Cardiac muscle cell (in vitro differentiated cells and primary cell): ENCODE data around the gene UQCC2. TPM values are rescaled to one million over a fixed set of nuclear protein-coding genes. Genes with fewer than 3 reads are reported as not detected.

Experiments used
- DNase-seq, 2 donors: peaks; one replicate each; pipeline versions ENCODE4 v3.0.0 to v3.0.0-alpha.2; 2010 to 2017; ENCODE audit warnings: low read depth in 1 of 2, low spot score in 1 of 2
- H3K27ac ChIP-seq: fragments of 200-600 bp; sonication (generic); 2 replicates; pipeline ENCODE4 v1.5.1; 2016
- H3K27me3 ChIP-seq: fragments of 200-600 bp; sonication (generic); 2 replicates; pipeline ENCODE4 v1.6.0; 2016; ENCODE audit warnings: control low read depth
- H3K36me3 ChIP-seq: fragments of 200-600 bp; sonication (generic); 2 replicates; pipeline ENCODE4 v1.5.1; 2016; ENCODE audit warnings: control low read depth
- H3K4me1 ChIP-seq: fragments of 200-600 bp; sonication (generic); 2 replicates; pipeline ENCODE4 v1.8.1; 2017; ENCODE audit warnings: low read depth, mild to moderate bottlenecking, mixed run types
- H3K4me3 ChIP-seq: fragments of 200-600 bp; sonication (generic); 2 replicates; pipeline ENCODE4 v1.5.1; 2016; ENCODE audit warnings: mild to moderate bottlenecking
- H3K9me3 ChIP-seq: fragments of 200-600 bp; sonication (generic); 2 replicates; pipeline ENCODE4 v1.5.1; 2017; ENCODE audit warnings: low read depth, mild to moderate bottlenecking, control low read depth
- CTCF ChIP-seq: IDR thresholded peaks from 2 replicates; pipeline ENCODE4 v1.5.1; 2012; ENCODE audit warnings: low read depth, mild to moderate bottlenecking, low read length
- polyA plus RNA-seq: library from polyadenylated mRNA; unstranded; fragments of >200 nt; fragmentation: Nextera tagmentation; extraction: Ambion mirVana; gene quantifications from 2 replicates; pipeline ENCODE4 v1.2.1, GENCODE V29; 2016
- total RNA-seq: library from RNA; depleted of rRNA; stranded (reverse); fragments of >200 nt; gene quantifications from 2 replicates; pipeline ENCODE4 v1.2.3, GENCODE V29; 2016

Gene UQCC2
- total and polyA plus RNA-seq, 2 experiments from 2014 or later = 40.1 to 232 TPM

- Histone ChIP-seq H3K27me3 (no peaks in the 10 kb centered on the region), H3K27ac (no peak overlapping the region), H3K4me1 (peaks cover 26% of the 10 kb centered on the region), H3K4me3 (no peak overlapping the region), H3K9me3 (no peaks in the 10 kb centered on the region), H3K36me3 (no peaks in the 10 kb centered on the region)
- TF ChIP-seq CTCF = no peak
- no peak for DNase-seq
These were observed 30.6 kb upstream of the UQCC2 start for GRCh38 chr6:33742092-33742491.

- Histone ChIP-seq H3K4me1 (peaks cover 13% of the 10 kb centered on the region), H3K9me3 (no peaks in the 10 kb centered on the region), H3K36me3 (no peaks in the 10 kb centered on the region), H3K4me3 (no peak overlapping the region), H3K27me3 (no peaks in the 10 kb centered on the region), H3K27ac (no peak overlapping the region)
- TF ChIP-seq CTCF = no peak
- DNase-seq = no peak
These were observed 29.3 kb upstream of the UQCC2 start for GRCh38 chr6:33740794-33741193.

- H3K9me3 ChIP-seq = no peaks in the 10 kb centered on the region
- H3K27ac ChIP-seq = no peak overlapping the region
- DNase-seq = peak in 1 of 2 donors; percentile 54
- TF ChIP-seq CTCF = no peak
- no peak overlapping the region for H3K4me3 ChIP-seq
- no peaks in the 10 kb centered on the region for H3K36me3 ChIP-seq
- no peaks in the 10 kb centered on the region for H3K27me3 ChIP-seq
- H3K4me1 ChIP-seq = peaks cover 7% of the 10 kb centered on the region
These were observed 28.7 kb upstream of the UQCC2 start for GRCh38 chr6:33740204-33740608.

GRCh38 chr6:33739571-33739970 lies 28.1 kb upstream of the UQCC2 start:
- Histone ChIP-seq H3K4me1 (peaks cover under 1% of the 10 kb centered on the region), H3K27me3 (no peaks in the 10 kb centered on the region), H3K4me3 (no peak overlapping the region), H3K36me3 (no peaks in the 10 kb centered on the region), H3K27ac (no peak overlapping the region), H3K9me3 (no peaks in the 10 kb centered on the region)
- DNase-seq = no peak
- no peak for TF ChIP-seq CTCF

- Histone ChIP-seq H3K4me3 (no peak overlapping the region), H3K27ac (no peak overlapping the region), H3K36me3 (no peaks in the 10 kb centered on the region), H3K9me3 (no peaks in the 10 kb centered on the region), H3K27me3 (no peaks in the 10 kb centered on the region), H3K4me1 (no peaks in the 10 kb centered on the region)
- no peak for TF ChIP-seq CTCF
- DNase-seq = no peak
These were observed 27.4 kb upstream of the UQCC2 start for GRCh38 chr6:33738879-33739278.

GRCh38 chr6:33738153-33738552 lies 26.7 kb upstream of the UQCC2 start:
- no peak for TF ChIP-seq CTCF

More at GRCh38 chr6:33738153-33738552, 26.7 kb upstream of the UQCC2 start:
- Histone ChIP-seq H3K27ac (no peak overlapping the region), H3K27me3 (no peaks in the 10 kb centered on the region), H3K4me1 (no peaks in the 10 kb centered on the region), H3K36me3 (no peaks in the 10 kb centered on the region), H3K9me3 (no peaks in the 10 kb centered on the region), H3K4me3 (no peak overlapping the region)
- no peak for DNase-seq
